CD14-positive monocyte (primary cell): Measurements from ENCODE around the gene TRAPPC8. TPM values are rescaled to one million over a fixed set of nuclear protein-coding genes. Genes with fewer than 3 reads are reported as not detected.

Experiments
- DNase-seq, 3 donors: peaks; one replicate each; pipeline ENCODE4 v3.0.0-alpha.2; 2011 to 2022
- H2AFZ ChIP-seq: 2 replicates; pipeline ENCODE4 v1.6.0; 2012; ENCODE audit warnings: mild to moderate bottlenecking, low read depth, low read length, inconsistent platforms; ENCODE audit not compliant: insufficient read depth, poor library complexity, severe bottlenecking
- H3K27ac ChIP-seq, 2 donors: 1 replicate in 1 of 2; 2 replicates in 1 of 2; pipeline ENCODE4 v1.5.1; 2012 to 2013; ENCODE audit warnings: low read length in 2 of 2, control low read depth in 1 of 2, inconsistent platforms in 1 of 2, low read depth in 1 of 2, mild to moderate bottlenecking in 1 of 2
- H3K27me3 ChIP-seq, 2 donors: one replicate each; pipeline versions ENCODE4 v1.6.0 to v1.6.1; 2011 to 2013; ENCODE audit warnings: low read length in 2 of 2; ENCODE audit not compliant: control insufficient read depth in 2 of 2, insufficient read depth in 2 of 2
- H3K36me3 ChIP-seq, 2 donors: replicated peaks in 1 of 2; 1 replicate in 1 of 2; 2 replicates in 1 of 2; pipeline versions ENCODE4 v1.5.1 to v1.6.1; 2012 to 2013; ENCODE audit warnings: low read length in 2 of 2, control low read depth in 1 of 2, inconsistent platforms in 1 of 2, mild to moderate bottlenecking in 1 of 2; ENCODE audit not compliant: insufficient read depth in 2 of 2, control insufficient read depth in 1 of 2
- H3K4me1 ChIP-seq, 2 donors: 1 replicate in 1 of 2; 2 replicates in 1 of 2; pipeline versions ENCODE4 v1.5.1 to v1.6.1; 2012 to 2013; ENCODE audit warnings: low read length in 2 of 2, control low read depth in 1 of 2, inconsistent platforms in 1 of 2, mild to moderate bottlenecking in 1 of 2, moderate library complexity in 1 of 2; ENCODE audit not compliant: insufficient read depth in 2 of 2, control insufficient read depth in 1 of 2
- H3K4me2 ChIP-seq: replicated peaks from 2 replicates; pipeline ENCODE3; 2012; ENCODE audit warnings: low read length, moderate library complexity, mild to moderate bottlenecking; ENCODE audit not compliant: poor library complexity, severe bottlenecking; ENCODE audit errors: extremely low read depth
- H3K4me3 ChIP-seq, 3 experiments: fragments of 200-600 bp in 1 of 3; sonication (generic) in 1 of 3; replicated peaks in 1 of 3; 1 replicate in 2 of 3; 2 replicates in 1 of 3; pipeline ENCODE4 v1.5.1; 2011 to 2013; ENCODE audit warnings: low read length in 3 of 3, mild to moderate bottlenecking in 3 of 3, control low read depth in 2 of 3, low read depth in 2 of 3, inconsistent platforms in 1 of 3, moderate library complexity in 1 of 3
- H3K79me2 ChIP-seq: 2 replicates; pipeline ENCODE4 v1.6.0; 2012; ENCODE audit warnings: mild to moderate bottlenecking, control low read depth, inconsistent platforms, low read length, moderate library complexity; ENCODE audit not compliant: insufficient read depth
- H3K9ac ChIP-seq: 2 replicates; pipeline ENCODE4 v1.6.0; 2017; ENCODE audit warnings: low read length, mild to moderate bottlenecking; ENCODE audit not compliant: insufficient read depth, poor library complexity, severe bottlenecking
- H3K9me3 ChIP-seq, 2 donors: replicated peaks in 1 of 2; 1 replicate in 1 of 2; 2 replicates in 1 of 2; pipeline versions ENCODE4 v1.5.1 to v1.6.1; 2012 to 2013; ENCODE audit warnings: low read length in 2 of 2, control low read depth in 1 of 2; ENCODE audit not compliant: control insufficient read depth in 1 of 2, insufficient read depth in 1 of 2
- H4K20me1 ChIP-seq: 2 replicates; pipeline ENCODE4 v1.6.0; 2012; ENCODE audit warnings: mild to moderate bottlenecking, low read length, control low read depth, moderate library complexity; ENCODE audit not compliant: insufficient read depth
- H3K27ac Mint-ChIP-seq, 7 donors: one replicate each; pipeline ENCODE4 v1.8.0; 2020; ENCODE audit warnings: mild to moderate bottlenecking in 7 of 7, mixed read lengths in 7 of 7, moderate library complexity in 6 of 7, inconsistent platforms in 2 of 7
- H3K27me3 Mint-ChIP-seq, 3 donors: one replicate each; pipeline ENCODE4 v1.8.0; 2021 to 2022; ENCODE audit warnings: low read depth in 3 of 3, mild to moderate bottlenecking in 3 of 3, mixed read lengths in 3 of 3, moderate library complexity in 3 of 3, inconsistent platforms in 1 of 3
- H3K36me3 Mint-ChIP-seq, 2 donors: one replicate each; pipeline ENCODE4 v1.8.0; 2020; ENCODE audit warnings: mixed read lengths in 2 of 2, inconsistent platforms in 1 of 2, mild to moderate bottlenecking in 1 of 2
- H3K4me1 Mint-ChIP-seq: one replicate; pipeline ENCODE4 v1.8.0; 2020; ENCODE audit warnings: mild to moderate bottlenecking, mixed read lengths
- H3K4me3 Mint-ChIP-seq, 2 donors: one replicate each; pipeline ENCODE4 v1.8.0; 2020; ENCODE audit warnings: mild to moderate bottlenecking in 2 of 2, mixed read lengths in 2 of 2, moderate library complexity in 1 of 2
- H3K9me3 Mint-ChIP-seq, 7 donors: one replicate each; pipeline ENCODE4 v1.8.0; 2020 to 2022; ENCODE audit warnings: mixed read lengths in 7 of 7, mild to moderate bottlenecking in 6 of 7, moderate library complexity in 6 of 7, inconsistent platforms in 2 of 7
- CTCF ChIP-seq: fragments of 200-600 bp; IDR thresholded peaks from one replicate; pipeline ENCODE4 v1.8.0; 2022; ENCODE audit warnings: antibody characterized with exemption, mild to moderate bottlenecking
- WGBS: methylation state at CpG from one replicate; pipeline ENCODE4 v1.1.5; 2013; ENCODE audit warnings: missing lambda C conversion rate; ENCODE audit not compliant: insufficient coverage; 5-methylcytosine and 5-hydroxymethylcytosine counted together
- intact Hi-C, 2 donors: fragments of 100-400 bp; cut with micrococcal nuclease; formaldehyde crosslinking; loops; one replicate each; pipeline versions ENCODE4 v1.15.0 to v1.15.1; 2023
- polyA plus RNA-seq, 3 donors: library from polyadenylated mRNA; depleted of rRNA in 1 of 3; unstranded in 2 of 3; stranded (reverse) in 1 of 3; fragments of 300-500 nt in 2 of 3; fragments of >200 nt in 1 of 3; fragmentation: Illumina TruSeq in 2 of 3; gene quantifications; 1 replicate in 2 of 3; 2 replicates in 1 of 3; pipeline ENCODE4 v1.2.3, GENCODE V29; 2012 to 2021

Gene TRAPPC8
- polyA plus RNA-seq, 3 donors, result 16.2 to 52.7 (median 22.1) TPM

- no peaks in the 10 kb centered on the region for H3K36me3 Mint-ChIP-seq
- H3K4me1 Mint-ChIP-seq, result peaks cover 6% of the 10 kb centered on the region
- H3K4me3 Mint-ChIP-seq, result no peak overlapping the region
- Histone ChIP-seq H3K27me3 (no peaks in the 10 kb centered on the region), H3K4me2 (no peak overlapping the region), H3K79me2 (no peaks in the 10 kb centered on the region), H2AFZ (no peak overlapping the region), H3K36me3 (no peaks in the 10 kb centered on the region), H3K9ac (no peak overlapping the region), H3K27ac (no peak overlapping the region), H4K20me1 (no peaks in the 10 kb centered on the region), H3K9me3 (peaks cover 16 to 22% of the 10 kb centered on the region in 2 donors), H3K4me3 (no peak overlapping the region), H3K4me1 (no peaks in the 10 kb centered on the region)
- H3K27me3 Mint-ChIP-seq, result peaks cover 0 to under 1% (median 0%) of the 10 kb centered on the region in 3 donors
- peak in 1 of 3 donors; percentile 4 for DNase-seq
- no CpG with 5 or more reads among the region's 5 CpGs for WGBS
- no peak for TF ChIP-seq CTCF
- intact Hi-C loops, result no loop called here
- H3K9me3 Mint-ChIP-seq, result peaks cover 4 to 50% (median 23%) of the 10 kb centered on the region in 7 donors
- H3K27ac Mint-ChIP-seq, result peak overlapping the region in 2 of 7 donors; percentile 11 to 38
Measured at GRCh38 chr18:31965316-31965970, 22.5 kb upstream of the TRAPPC8 start.

- Histone ChIP-seq H3K9me3 (no peaks in the 10 kb centered on the region), H3K4me2 (no peak overlapping the region), H3K36me3 (no peaks in the 10 kb centered on the region), H2AFZ (no peak overlapping the region), H3K79me2 (no peaks in the 10 kb centered on the region), H3K9ac (no peak overlapping the region), H3K4me1 (no peaks in the 10 kb centered on the region), H3K4me3 (no peak overlapping the region), H4K20me1 (no peaks in the 10 kb centered on the region), H3K27me3 (no peaks in the 10 kb centered on the region), H3K27ac (no peak overlapping the region)
- H3K9me3 Mint-ChIP-seq, result peaks cover 2 to 10% (median 3%) of the 10 kb centered on the region in 7 donors
- no peaks in the 10 kb centered on the region for H3K36me3 Mint-ChIP-seq
- DNase-seq, result no peak
- H3K4me1 Mint-ChIP-seq, result no peaks in the 10 kb centered on the region
- no peak overlapping the region for H3K4me3 Mint-ChIP-seq
- H3K27ac Mint-ChIP-seq, result no peak overlapping the region
- intact Hi-C loops, result no loop called here
- no peak for TF ChIP-seq CTCF
- peaks cover 0 to 3% (median 0%) of the 10 kb centered on the region in 3 donors for H3K27me3 Mint-ChIP-seq
Measured at GRCh38 chr18:31957728-31958127, 14.8 kb upstream of the TRAPPC8 start.
